HG03066 (cell line): Measurements from ENCODE around the gene OR4S2.

Source experiments
- ATAC-seq: cut with Tn5 transposase; IDR thresholded peaks from one replicate; pipeline ENCODE4 v1.9.1; 2021; ENCODE audit warnings: low read depth; ENCODE audit not compliant: unreplicated experiment

Gene OR4S2, protein sequence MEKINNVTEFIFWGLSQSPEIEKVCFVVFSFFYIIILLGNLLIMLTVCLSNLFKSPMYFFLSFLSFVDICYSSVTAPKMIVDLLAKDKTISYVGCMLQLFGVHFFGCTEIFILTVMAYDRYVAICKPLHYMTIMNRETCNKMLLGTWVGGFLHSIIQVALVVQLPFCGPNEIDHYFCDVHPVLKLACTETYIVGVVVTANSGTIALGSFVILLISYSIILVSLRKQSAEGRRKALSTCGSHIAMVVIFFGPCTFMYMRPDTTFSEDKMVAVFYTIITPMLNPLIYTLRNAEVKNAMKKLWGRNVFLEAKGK

DNA sequence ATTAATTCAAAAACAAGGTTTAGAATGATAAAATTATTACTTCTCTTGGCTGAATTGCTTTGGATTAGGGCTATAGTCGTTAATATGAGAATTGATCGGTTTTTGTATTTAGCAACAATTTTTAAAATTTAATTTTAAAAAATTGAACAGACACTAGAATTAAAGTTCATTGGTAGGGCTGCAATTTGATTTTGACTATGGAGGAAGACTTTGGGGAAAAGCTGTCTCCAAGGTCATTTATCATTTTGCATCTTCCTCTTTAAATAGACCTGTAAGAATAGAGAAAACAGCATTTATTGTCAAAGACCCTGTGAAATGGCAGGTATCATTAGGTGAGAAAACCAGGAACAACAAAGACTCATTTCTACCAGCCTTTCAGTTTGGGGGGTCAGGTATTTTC, at the start of gene OR4S2:
Gene OR4S2, plus strand, starts transcription at position 301 of the 400 bp plus-strand sequence. CDS start 2,577 bp downstream, outside the sequence.
- no peak for ATAC-seq

DNA sequence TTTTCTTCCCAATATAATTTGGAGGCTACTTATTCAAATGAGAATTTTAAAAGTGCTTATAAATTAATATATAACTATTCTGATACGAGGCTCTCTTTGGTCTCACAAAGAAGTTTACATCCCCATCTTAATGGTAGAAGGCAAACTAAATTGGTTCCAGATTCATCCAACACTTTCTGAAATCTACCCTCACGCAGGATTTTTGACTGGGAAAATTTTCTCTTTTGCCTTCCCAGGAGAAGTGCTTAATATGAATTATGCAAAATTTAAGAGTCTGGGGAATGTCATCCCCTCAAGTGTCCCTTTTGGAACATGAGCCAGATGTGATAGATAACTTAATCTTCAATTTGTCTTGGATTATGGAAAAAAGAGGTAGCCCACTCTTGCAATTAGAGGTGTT, 40.6 kb upstream of the OR4S2 start, which contains the start of gene OR4C11:
Gene OR4C11, minus strand, starts transcription at position 101 of the 400 bp plus-strand sequence. CDS start 3,272 bp downstream, outside the sequence.
- no peak for ATAC-seq

DNA sequence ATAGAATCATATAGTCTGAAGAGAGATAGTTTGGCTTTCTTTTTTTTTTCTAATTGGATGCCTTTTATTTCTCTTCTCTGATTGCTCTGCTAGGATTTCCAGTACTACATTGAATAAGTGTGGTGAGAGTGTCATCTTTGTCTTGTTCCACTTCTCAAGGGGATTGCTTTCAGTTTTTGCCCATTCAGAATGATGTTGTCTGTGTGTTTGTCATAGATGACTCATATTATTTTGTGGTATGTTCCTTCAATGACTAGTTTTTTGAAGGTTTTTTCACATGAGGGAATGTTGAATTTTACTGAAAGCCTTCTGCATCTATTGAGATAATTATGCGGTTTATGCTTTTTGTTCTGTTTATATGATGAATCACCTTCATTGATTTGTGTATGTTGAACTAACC, 23.6 kb upstream of the OR4S2 start:
- no peak for ATAC-seq

DNA sequence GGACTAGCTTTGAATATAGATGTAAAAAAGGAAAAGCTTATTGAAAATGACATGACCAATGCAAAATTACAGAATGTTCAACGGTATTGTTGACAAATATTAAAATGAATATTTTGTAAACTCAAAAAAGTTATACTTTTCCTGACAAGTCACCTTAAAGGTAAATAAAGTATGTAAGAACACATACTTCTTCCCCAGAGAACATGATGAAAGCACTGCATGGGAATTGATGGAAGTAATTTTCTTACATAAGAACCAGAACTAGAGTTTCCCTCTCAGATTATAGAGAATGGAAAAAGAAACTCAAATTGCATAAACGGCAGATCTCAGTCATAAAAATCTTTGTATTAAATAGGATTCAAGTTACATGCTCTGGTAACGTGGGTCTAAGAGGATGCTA, 13.3 kb upstream of the OR4S2 start, which contains the start of gene OR4P4:
Gene OR4P4, plus strand, starts transcription at position 301 of the 400 bp plus-strand sequence.
- no peak for ATAC-seq

DNA sequence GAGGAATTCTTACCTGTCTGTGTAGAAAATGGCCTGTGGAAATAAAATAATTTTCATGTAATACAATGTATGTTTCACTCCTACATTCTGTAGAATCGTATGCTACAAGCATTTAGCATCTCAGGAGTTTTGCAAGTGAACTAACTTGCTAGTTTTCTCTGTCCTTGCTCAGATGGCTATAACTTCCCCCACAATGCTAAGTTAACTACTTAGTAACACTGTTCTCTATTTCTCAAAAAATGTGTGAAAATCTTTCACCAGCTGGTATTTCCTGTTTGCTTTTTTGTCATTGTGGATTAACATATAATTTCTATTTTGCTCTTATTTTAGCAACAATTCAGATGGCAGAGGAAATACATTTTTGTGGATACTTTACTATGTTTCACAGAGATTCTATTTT, 4.4 kb downstream of the OR4S2 start:
- no peak for ATAC-seq

DNA sequence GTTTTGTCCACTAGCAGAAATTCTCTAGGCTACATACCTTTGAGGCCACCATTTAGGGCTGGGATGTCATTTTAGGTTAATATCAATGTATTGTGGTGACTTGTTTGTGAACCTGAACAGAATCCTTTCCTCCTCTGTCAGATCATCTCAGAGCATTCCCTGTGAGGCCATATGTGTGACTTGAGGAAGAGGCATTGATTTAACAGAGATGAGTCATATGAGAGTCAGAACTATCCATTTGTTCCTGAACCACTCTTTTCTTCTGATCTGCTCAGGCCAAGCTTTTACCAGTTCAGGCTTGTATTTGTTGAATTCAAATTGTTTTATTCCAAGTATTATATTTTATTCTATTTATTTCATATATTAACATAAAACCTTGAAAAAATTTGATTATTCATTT, 7.0 kb downstream of the OR4S2 start:
- ATAC-seq: no peak

DNA sequence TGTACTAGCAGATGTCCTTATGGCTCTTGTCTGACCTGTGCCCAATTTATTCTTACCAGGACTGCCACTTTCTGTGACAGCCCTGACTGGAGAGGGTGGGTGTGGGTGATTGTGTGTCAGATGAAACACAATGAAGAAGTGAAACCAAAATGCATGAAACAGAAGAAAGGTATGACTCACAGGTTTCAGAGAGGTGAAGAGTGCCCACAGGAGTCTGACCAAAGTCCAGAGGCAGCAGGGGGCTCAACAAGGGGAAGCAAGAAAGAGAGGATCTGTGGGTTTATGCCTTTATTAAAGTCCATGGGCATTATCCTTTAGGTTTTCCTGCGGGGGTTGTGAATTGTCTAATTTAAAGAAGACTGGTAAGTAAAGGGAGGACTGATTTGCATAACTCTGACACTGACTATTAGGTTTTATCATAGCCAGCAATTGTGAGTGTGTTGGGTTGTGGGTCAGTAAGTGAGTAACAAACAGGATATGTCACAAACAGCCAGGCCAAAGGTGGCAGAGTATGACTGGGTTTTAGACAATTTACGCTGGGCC, 10.0 kb downstream of the OR4S2 start:
- ATAC-seq: peak; percentile 93

DNA sequence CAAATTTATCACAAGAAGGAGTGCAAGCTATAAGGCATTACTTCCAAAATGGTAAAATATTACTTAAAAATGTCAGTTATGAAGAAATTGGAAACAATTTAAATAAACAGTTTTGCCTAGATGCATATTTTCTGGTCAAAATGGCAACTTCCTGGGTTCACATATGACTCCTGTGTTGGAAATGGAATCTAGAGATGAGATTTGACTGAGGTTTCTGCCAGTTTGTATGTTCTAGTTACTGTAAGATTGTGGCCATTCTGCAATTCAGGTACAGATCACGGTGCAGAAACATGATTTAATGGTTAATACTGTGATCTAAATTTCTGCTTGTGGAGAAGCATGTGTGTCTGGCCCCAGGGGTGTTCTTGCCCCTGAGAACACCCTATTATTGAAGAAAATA, 10.5 kb downstream of the OR4S2 start:
- ATAC-seq: peak; percentile 21

DNA sequence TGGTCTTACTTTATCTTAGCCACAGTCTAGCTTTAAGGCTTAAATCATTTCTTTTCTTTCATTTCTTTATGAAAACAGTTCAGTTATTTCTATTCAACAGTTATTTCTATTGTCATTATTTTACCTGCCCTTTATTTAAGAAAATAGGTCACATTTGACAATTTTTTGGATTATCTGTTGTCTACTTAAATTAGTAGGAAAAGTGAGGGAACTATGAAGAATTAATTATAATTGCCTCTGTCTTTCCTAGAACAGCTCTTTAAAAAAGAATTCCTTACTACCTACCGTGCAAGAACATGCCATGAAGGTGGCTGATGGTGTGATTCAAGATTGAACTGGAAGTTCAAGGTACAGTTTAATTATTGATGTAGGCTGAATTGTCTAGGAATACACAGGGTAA, 13.8 kb downstream of the OR4S2 start, which contains the start of gene OR4C6:
Gene OR4C6, plus strand, starts transcription at position 301 of the 400 bp plus-strand sequence. CDS start 2,966 bp downstream, outside the sequence.
- ATAC-seq: no peak

DNA sequence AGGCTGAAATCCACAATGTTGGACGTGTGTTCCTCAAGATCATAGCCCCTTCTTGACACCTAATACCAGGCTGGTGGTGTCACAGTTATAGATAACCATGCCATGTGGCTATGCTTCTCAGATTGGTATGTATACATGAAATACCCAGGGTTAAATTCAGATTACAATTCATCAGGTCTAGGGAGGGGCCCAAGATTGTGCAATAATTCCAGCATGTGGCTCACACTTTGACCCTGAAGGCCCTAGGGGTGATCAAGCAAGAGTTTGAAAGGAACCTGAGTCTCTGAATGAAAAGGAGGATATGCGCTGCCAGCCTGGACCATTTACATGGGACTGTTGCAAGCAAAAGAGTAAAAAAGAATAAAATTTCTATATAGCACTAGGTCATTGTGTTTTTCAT, 21.2 kb downstream of the OR4S2 start:
- no peak for ATAC-seq

DNA sequence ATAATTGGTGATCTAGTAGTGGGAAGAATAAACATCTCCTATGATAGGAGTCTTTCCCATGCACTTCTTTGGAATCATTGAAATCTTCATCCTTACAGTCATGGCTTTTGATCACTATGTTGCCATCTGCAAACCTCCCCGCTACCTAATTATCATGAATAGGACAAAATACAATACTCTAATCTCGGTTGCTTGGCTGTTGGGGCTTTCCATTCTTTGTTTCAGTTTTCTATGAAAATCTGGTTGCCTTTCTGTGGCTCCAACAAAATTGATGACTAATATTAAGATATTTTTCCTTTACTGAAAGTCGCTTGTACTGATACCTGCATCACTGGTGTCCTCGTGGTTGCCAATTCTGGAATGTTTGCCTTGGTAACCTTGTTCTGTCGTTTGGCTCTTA, 25.7 kb downstream of the OR4S2 start:
- no peak for ATAC-seq

DNA sequence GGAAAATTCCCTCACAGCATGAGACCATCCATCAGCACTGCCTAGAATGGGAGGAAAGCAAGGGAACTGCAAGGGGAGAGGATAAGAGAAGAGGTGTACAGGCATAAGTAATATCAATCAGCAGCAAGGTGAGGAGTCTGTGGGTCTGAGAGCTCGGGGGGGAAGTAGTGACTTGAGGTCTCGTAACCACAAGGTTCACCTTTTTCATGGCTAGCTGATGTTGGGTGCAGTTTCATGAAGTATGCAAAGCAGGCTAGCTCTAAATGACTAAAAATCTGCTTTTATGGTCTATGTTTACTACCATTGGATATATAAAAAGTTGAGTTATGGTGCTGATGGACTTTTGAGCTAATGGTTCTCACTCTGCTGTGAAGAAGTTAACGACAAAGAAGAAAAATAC, 49.7 kb downstream of the OR4S2 start:
- ATAC-seq: no peak

DNA sequence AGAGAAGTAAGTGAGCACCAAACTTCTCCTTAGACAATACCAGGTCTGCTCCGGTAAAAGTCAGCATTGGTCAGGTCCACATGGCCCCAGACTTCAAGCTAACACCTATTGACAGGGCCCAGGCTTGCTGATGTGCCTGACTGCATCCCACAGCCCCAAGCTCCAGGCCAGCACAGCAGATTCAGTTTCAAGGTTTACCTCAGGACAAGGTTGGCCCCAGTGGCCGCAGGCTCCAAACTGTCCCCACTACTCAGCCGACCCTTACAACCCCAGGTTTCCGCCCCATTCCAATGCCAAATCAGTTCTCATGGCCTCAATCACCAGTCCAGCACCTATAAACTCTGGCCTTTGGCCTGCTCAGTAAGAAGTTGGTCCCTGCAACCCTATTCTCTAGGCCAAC, 53.3 kb downstream of the OR4S2 start:
- no peak for ATAC-seq
